Measurements from ENCODE around the gene TMEM138. TPM values are rescaled to one million over a fixed set of nuclear protein-coding genes. Genes with fewer than 3 reads are reported as not detected.

TMEM138 gene
- total and polyA plus RNA-seq, 2 of the 13 experiments (the other 11 are each of a cell fraction or from before 2014, with no cell fraction given): 43.5 to 61.0 TPM

DNA sequence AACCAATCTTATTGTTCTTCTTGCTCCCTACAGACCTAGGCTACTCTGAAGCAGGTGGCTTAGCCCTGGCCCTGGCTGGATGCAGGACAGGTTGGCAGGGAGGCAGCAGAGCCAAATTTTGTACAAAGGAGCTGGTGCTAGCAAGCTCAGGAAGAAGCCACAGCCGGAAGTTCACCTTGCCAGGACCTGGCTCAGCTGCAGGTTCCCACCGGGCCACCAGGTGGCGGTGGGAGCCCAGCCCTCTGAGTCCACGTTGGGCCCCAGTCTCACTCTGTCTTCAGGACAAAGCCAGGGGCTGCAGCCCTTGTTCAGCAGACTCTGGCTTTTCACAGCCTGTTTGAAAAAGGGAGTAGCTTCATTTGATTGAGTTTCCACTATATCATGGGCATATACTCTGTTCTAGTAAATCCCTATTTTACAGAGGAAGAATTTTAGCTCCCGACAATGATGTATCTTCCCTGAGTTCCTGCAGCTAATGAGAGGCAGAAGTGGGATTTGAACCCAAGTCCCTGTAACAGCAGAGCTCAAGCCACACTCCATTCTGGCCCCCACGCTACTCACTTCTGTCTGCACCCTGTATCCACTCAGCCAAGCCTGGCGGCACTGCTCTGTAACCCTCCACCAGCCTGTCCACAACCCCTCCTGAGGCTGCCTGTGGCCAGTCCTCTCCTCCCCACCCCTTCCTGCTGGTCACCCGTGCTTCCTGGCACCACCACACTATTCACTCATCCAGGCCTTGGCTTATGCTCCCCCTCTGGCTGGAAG is 25.8 kb upstream of the TMEM138 start (continued):
- TF ChIP-seq HNF4A (CRISPR knock-in tag; IDR thresholded peaks at IDR 0.05): no peak
- TF ChIP-seq, protein P1, sequence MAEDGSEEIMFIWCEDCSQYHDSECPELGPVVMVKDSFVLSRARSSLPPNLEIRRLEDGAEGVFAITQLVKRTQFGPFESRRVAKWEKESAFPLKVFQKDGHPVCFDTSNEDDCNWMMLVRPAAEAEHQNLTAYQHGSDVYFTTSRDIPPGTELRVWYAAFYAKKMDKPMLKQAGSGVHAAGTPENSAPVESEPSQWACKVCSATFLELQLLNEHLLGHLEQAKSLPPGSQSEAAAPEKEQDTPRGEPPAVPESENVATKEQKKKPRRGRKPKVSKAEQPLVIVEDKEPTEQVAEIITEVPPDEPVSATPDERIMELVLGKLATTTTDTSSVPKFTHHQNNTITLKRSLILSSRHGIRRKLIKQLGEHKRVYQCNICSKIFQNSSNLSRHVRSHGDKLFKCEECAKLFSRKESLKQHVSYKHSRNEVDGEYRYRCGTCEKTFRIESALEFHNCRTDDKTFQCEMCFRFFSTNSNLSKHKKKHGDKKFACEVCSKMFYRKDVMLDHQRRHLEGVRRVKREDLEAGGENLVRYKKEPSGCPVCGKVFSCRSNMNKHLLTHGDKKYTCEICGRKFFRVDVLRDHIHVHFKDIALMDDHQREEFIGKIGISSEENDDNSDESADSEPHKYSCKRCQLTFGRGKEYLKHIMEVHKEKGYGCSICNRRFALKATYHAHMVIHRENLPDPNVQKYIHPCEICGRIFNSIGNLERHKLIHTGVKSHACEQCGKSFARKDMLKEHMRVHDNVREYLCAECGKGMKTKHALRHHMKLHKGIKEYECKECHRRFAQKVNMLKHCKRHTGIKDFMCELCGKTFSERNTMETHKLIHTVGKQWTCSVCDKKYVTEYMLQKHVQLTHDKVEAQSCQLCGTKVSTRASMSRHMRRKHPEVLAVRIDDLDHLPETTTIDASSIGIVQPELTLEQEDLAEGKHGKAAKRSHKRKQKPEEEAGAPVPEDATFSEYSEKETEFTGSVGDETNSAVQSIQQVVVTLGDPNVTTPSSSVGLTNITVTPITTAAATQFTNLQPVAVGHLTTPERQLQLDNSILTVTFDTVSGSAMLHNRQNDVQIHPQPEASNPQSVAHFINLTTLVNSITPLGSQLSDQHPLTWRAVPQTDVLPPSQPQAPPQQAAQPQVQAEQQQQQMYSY (CRISPR knock-in tag; IDR thresholded peaks at IDR 0.05): no peak
- TF ChIP-seq SMYD3 (CRISPR knock-in tag; IDR thresholded peaks at IDR 0.05): 0 out of 2 replicates have a peak, but pooled peaks have one; percentile 65
- TF ChIP-seq AKAP8 (CRISPR knock-in tag; IDR thresholded peaks at IDR 0.05): 0 out of 2 replicates have a peak, but pooled peaks have one; percentile 16
- no peak for TF ChIP-seq ZNF251 (CRISPR knock-in tag; IDR thresholded peaks at IDR 0.05)

- ChIA-PET CTCF (ENCODE audit: low intra/inter-chr PET ratio, low total read pairs) (interaction anchor here (4.1 kb wide), 1 partner anchor 47 kb away, joined by 69 read pairs; no protein-coding TSS in a partner anchor), POLR2A (interaction anchor here (1.0 to 1.3 kb wide), 4 partner anchors 11 to 54 kb away, joined by 3 to 5 read pairs (median 3); partner anchors contain the start of genes TMEM138 and TMEM216)
- TF ChIP-seq CBX1 (IDR thresholded peaks at IDR 0.05; ENCODE audit: low read depth): no peak
- TF ChIP-seq RBM22 (optimal IDR thresholded peaks at IDR 0.05; ENCODE audit: low read length): peak; percentile 48
- TF ChIP-seq RBFOX2 (IDR thresholded peaks at IDR 0.05; ENCODE audit: low read depth, low read length): peak; percentile 55; the same call in 1 of the 2 replicates
- peak; percentile 38 for TF ChIP-seq AGO2 (optimal IDR thresholded peaks at IDR 0.05; ENCODE audit: low read depth, low read length)
- no peak for TF ChIP-seq PAX8 (CRISPR knock-in tag; IDR thresholded peaks at IDR 0.05; ENCODE audit: borderline replicate concordance)
- no peak for TF ChIP-seq PHF21A (CRISPR knock-in tag; IDR thresholded peaks at IDR 0.05)
- TF ChIP-seq ZBTB39 (CRISPR knock-in tag; IDR thresholded peaks at IDR 0.05): no peak
- no peak overlapping the region for H3K4me3 ChIP-seq (replicated peaks in 1 of 3; ENCODE audit: insufficient read depth in 1 of 3, low read depth in 2 of 3, low read length in 3 of 3)
- H3K36me3 ChIP-seq (replicated peaks in 1 of 2; ENCODE audit: control insufficient read depth in 1 of 2, insufficient read depth in 2 of 2, low read length in 2 of 2): peaks cover 30 to 48% of the 10 kb centered on the region in 2 experiments
- H3K4me1 ChIP-seq (ENCODE audit: insufficient read depth, low read length): peaks cover 33% of the 10 kb centered on the region
- H3K9ac ChIP-seq (ENCODE audit: insufficient read depth, low read depth, low read length): no peak overlapping the region
- no peaks in the 10 kb centered on the region for H3K9me3 ChIP-seq (ENCODE audit: low read length)
- ATAC-seq (no peak), DNase-seq (ENCODE audit: low spot score) (no peak), FAIRE-seq (no peak)
- no TSS peak for BruUV-seq (replicated peaks)
- H3K27me3 ChIP-seq (ENCODE audit: control insufficient read depth in 1 of 2, insufficient read depth in 2 of 2, low read length in 2 of 2): no peaks in the 10 kb centered on the region; a peak in 1 of 5 replicates
- peaks cover 44% of the 10 kb centered on the region for H3K79me2 ChIP-seq (ENCODE audit: insufficient read depth, low read length)
- H4K20me1 ChIP-seq (ENCODE audit: insufficient read depth, low read length): 0 out of 2 replicates have a peak, but pooled peaks cover 4% of the 10 kb centered on the region
- no peak overlapping the region for H2AFZ ChIP-seq (ENCODE audit: low read length)
- WGBS (ENCODE audit: low lambda C conversion rate): 98% methylated on average over 11 of the region's 15 CpGs
- no peak overlapping the region for H3K4me2 ChIP-seq (ENCODE audit: low read depth, low read length)
- intact Hi-C loops (cut with micrococcal nuclease; ENCODE audit: unreplicated experiment) (loop anchor here (2.0 to 10.0 kb wide), 2 partner anchors 55 to 83 kb away; partner anchors contain the start of gene TMEM216), in situ Hi-C loops (cut with HindIII; ENCODE audit: extremely low pct_ligation_motif_present, low pct_unique_long_range_greater_than_20kb) (loop anchor here (5.0 kb wide), 1 partner anchor 49 kb away; no protein-coding TSS in a partner anchor)
- H3K27ac ChIP-seq (ENCODE audit: extremely low read length, insufficient read depth, low read length): no peak overlapping the region
Observed at GRCh38 chr11:61337706-61338470, 24.3 kb upstream of the TMEM138 start.
